ENCODE measurements around the gene IFNL3. TPM values are rescaled to one million over a fixed set of nuclear protein-coding genes. Genes with fewer than 3 reads are reported as not detected.

The IFNL3 gene
- total and polyA plus RNA-seq, 9 of the 15 experiments (the other 6 are each of a cell fraction or from before 2014, with no cell fraction given) = not detected

DNA sequence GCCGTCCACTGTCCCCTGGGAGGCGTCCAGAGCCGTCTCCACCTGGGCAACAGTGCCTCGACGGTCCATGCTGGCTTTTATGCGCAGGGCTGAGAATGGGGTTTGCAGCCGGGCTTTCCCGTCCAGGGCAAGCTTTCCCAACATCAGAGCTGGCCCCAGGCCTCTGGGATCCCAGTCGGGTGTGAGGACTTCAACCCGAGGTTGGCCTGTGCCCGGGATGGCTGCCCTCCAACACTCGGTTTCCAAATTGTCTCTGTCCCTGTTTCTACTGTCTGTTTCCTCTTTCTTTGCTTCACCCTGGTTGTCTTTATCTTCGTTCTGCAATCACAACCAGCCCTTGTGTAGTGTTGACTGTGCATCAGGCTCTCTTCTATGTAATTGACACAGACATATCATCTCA lies 4.0 kb upstream of the IFNL3 start, which contains the start of gene IFNL4:
Gene IFNL4 (minus strand): TSS at position 51 of the 400 bp plus-strand sequence.
- no peak for DNase-seq (ENCODE audit: extremely low read depth in 1 of 4, low spot score in 3 of 4)
- no peaks in the 10 kb centered on the region for H3K79me2 ChIP-seq (ENCODE audit: control insufficient read depth, insufficient read depth, low read length)
- POLR2A ChIA-PET = interaction anchor here (0.6 to 1.5 kb wide), 2 partner anchors 26 to 309 kb away, joined by 4 read pairs; no protein-coding TSS in a partner anchor
- CTCF ChIA-PET (ENCODE audit: low intra/inter-chr PET ratio) = no interaction called here
- no peak within 1 kb of the TSS for H3K27ac ChIP-seq (ENCODE audit: extremely low read depth, low read depth, low read length)
- FAIRE-seq = no peak
- no peaks in the 10 kb centered on the region for H3K9me1 ChIP-seq (ENCODE audit: control insufficient read depth, insufficient read depth, low read length)
- peaks cover 22 to 33% of the 10 kb centered on the region in 2 experiments for H3K4me1 ChIP-seq (replicated peaks in 1 of 2; ENCODE audit: control insufficient read depth in 2 of 2, insufficient read depth in 2 of 2, low read length in 2 of 2)
- H3K9ac ChIP-seq (ENCODE audit: insufficient read depth in 1 of 2, low read depth in 2 of 2, low read length in 2 of 2) = peak within 1 kb of the TSS in 1 of 2 experiments; percentile 1; a peak in 1 of 4 replicates
- no peaks in the 10 kb centered on the region for H3K9me3 ChIP-seq (replicated peaks; ENCODE audit: control insufficient read depth, insufficient read depth, low read depth, low read length)
- intact Hi-C loops (cut with micrococcal nuclease) (no loop called here), in situ Hi-C loops (cut with MboI) (no loop called here)
- H3K4me2 ChIP-seq (ENCODE audit: insufficient read depth, low read length) = no peak within 1 kb of the TSS
- ATAC-seq = no peak
- no TSS peak for BruUV-seq (replicated peaks)
- H2AFZ ChIP-seq (ENCODE audit: low read depth, low read length) = no peak within 1 kb of the TSS
- WGBS (ENCODE audit: insufficient coverage, low coverage, missing lambda C conversion rate) = 32% methylated on average over 13 of the region's 13 CpGs
- no peaks in the 10 kb centered on the region for H3K36me3 ChIP-seq (ENCODE audit: control insufficient read depth, insufficient read depth, low read length)
- H3K27me3 ChIP-seq (ENCODE audit: control insufficient read depth in 2 of 2, insufficient read depth in 2 of 2, low read length in 2 of 2) = no peaks in the 10 kb centered on the region
- H3K4me3 ChIP-seq = no peak within 1 kb of the TSS
- TF ChIP-seq C11orf30 (IDR thresholded peaks at IDR 0.05; ENCODE audit: low read depth) (no peak), KLF13 (tag; IDR thresholded peaks at IDR 0.05; ENCODE audit: borderline replicate concordance, low read depth) (no peak), KDM2B (CRISPR knock-in tag; IDR thresholded peaks at IDR 0.05) (no peak), NFATC3 (IDR thresholded peaks at IDR 0.05) (no peak)
- H4K20me1 ChIP-seq (replicated peaks; ENCODE audit: control insufficient read depth, insufficient read depth, low read length) = no peaks in the 10 kb centered on the region

DNA sequence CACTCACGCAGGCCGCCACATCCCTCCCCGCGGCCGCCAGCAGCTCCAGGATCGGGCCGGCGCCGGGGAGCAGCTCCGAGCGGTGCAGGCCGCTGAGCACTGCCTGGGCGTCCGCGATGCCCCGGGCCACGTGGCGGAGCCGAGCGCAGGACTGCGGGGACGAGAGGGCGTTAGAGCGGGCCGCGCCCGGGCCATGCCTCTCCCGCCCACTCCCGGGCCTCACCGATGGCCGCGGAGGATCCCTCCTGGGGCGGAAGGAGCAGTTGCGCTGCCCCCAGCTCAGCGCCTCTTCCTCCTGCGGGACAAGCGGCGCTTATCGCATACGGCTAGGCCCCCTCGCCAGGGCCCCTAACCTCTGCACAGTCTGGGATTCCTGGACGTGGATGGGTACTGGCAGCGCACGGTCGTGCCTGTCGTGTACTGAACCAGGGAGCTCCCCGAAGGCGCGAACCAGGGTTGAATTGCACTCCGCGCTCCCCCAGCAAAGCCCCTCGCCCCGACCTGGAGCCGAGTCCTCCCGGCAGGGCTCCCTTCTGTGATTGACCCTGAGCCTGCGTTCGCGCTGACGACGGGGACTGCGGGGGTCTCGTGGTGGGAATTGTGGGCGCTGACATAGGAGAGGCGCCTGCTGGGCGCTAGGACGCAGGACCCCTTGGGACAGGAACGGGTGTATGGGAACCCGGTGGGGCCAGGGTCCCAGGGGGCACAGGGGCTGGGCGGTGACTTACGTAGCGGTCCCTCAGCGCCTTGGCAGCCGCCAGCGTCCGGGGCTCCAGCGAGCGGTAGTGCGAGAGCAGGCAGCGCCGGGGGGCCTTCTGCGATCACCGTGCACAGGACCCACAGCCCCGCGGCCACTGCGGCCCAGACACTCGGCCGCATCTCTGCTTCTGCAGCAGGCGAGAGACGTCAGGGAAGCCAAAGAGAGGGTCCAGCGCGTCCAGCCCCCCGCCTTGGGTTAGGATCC lies 3.2 kb upstream of the IFNL3 start:
- H2AFZ ChIP-seq (ENCODE audit: low read depth, low read length) = no peak overlapping the region
- DNase-seq (ENCODE audit: extremely low read depth in 1 of 4, low spot score in 3 of 4) = no peak
- no peak overlapping the region for H3K27ac ChIP-seq (ENCODE audit: extremely low read depth, low read depth, low read length)
- no peaks in the 10 kb centered on the region for H3K9me3 ChIP-seq (replicated peaks; ENCODE audit: control insufficient read depth, insufficient read depth, low read depth, low read length)
- CTCF ChIA-PET (ENCODE audit: low intra/inter-chr PET ratio) = no interaction called here
- ATAC-seq = no peak
- H3K79me2 ChIP-seq (ENCODE audit: control insufficient read depth, insufficient read depth, low read length) = no peaks in the 10 kb centered on the region
- peak overlapping the region in 1 of 2 experiments; percentile 1; a peak in 1 of 4 replicates for H3K9ac ChIP-seq (ENCODE audit: insufficient read depth in 1 of 2, low read depth in 2 of 2, low read length in 2 of 2)
- no peak for TF ChIP-seq ZNF830 (CRISPR knock-in tag; IDR thresholded peaks at IDR 0.05)
- TF ChIP-seq, protein P1, sequence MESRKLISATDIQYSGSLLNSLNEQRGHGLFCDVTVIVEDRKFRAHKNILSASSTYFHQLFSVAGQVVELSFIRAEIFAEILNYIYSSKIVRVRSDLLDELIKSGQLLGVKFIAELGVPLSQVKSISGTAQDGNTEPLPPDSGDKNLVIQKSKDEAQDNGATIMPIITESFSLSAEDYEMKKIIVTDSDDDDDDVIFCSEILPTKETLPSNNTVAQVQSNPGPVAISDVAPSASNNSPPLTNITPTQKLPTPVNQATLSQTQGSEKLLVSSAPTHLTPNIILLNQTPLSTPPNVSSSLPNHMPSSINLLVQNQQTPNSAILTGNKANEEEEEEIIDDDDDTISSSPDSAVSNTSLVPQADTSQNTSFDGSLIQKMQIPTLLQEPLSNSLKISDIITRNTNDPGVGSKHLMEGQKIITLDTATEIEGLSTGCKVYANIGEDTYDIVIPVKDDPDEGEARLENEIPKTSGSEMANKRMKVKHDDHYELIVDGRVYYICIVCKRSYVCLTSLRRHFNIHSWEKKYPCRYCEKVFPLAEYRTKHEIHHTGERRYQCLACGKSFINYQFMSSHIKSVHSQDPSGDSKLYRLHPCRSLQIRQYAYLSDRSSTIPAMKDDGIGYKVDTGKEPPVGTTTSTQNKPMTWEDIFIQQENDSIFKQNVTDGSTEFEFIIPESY (CRISPR knock-in tag; IDR thresholded peaks at IDR 0.05) = peak; percentile 40
- no peak for TF ChIP-seq NR1H2 (CRISPR knock-in tag; IDR thresholded peaks at IDR 0.05)
- no peak for TF ChIP-seq HLTF (IDR thresholded peaks at IDR 0.05)
- no peak for TF ChIP-seq ILF3 (IDR thresholded peaks at IDR 0.05; ENCODE audit: borderline replicate concordance)
- TF ChIP-seq KLF13 (tag; IDR thresholded peaks at IDR 0.05; ENCODE audit: borderline replicate concordance, low read depth) = no peak
- no peak for TF ChIP-seq NFRKB (IDR thresholded peaks at IDR 0.05; ENCODE audit: low read depth)
- no peak for FAIRE-seq
- WGBS (ENCODE audit: insufficient coverage, low coverage, missing lambda C conversion rate) = 79% methylated on average over 30 of the region's 92 CpGs
- intact Hi-C loops (cut with micrococcal nuclease) (no loop called here), in situ Hi-C loops (cut with MboI) (no loop called here)
- POLR2A ChIA-PET = no interaction called here
- H3K36me3 ChIP-seq (ENCODE audit: control insufficient read depth, insufficient read depth, low read length) = no peaks in the 10 kb centered on the region
- no peak overlapping the region for H3K4me2 ChIP-seq (ENCODE audit: insufficient read depth, low read length)
- H3K27me3 ChIP-seq (ENCODE audit: control insufficient read depth in 2 of 2, insufficient read depth in 2 of 2, low read length in 2 of 2) = no peaks in the 10 kb centered on the region
- H3K9me1 ChIP-seq (ENCODE audit: control insufficient read depth, insufficient read depth, low read length) = no peaks in the 10 kb centered on the region
- no peak overlapping the region for H3K4me3 ChIP-seq
- no TSS peak for BruUV-seq (replicated peaks)
- H3K4me1 ChIP-seq (replicated peaks in 1 of 2; ENCODE audit: control insufficient read depth in 2 of 2, insufficient read depth in 2 of 2, low read length in 2 of 2) = peaks cover 13 to 29% of the 10 kb centered on the region in 2 experiments
- H4K20me1 ChIP-seq (replicated peaks; ENCODE audit: control insufficient read depth, insufficient read depth, low read length) = no peaks in the 10 kb centered on the region
